ENCODE data around the gene AFF3. TPM values are rescaled to one million over a fixed set of nuclear protein-coding genes. Genes with fewer than 3 reads are reported as not detected.

Gene AFF3
- total and polyA plus RNA-seq, 2 of the 4 experiments (the other 2 are of a cell fraction): 12.9 to 14.3 TPM

DNA sequence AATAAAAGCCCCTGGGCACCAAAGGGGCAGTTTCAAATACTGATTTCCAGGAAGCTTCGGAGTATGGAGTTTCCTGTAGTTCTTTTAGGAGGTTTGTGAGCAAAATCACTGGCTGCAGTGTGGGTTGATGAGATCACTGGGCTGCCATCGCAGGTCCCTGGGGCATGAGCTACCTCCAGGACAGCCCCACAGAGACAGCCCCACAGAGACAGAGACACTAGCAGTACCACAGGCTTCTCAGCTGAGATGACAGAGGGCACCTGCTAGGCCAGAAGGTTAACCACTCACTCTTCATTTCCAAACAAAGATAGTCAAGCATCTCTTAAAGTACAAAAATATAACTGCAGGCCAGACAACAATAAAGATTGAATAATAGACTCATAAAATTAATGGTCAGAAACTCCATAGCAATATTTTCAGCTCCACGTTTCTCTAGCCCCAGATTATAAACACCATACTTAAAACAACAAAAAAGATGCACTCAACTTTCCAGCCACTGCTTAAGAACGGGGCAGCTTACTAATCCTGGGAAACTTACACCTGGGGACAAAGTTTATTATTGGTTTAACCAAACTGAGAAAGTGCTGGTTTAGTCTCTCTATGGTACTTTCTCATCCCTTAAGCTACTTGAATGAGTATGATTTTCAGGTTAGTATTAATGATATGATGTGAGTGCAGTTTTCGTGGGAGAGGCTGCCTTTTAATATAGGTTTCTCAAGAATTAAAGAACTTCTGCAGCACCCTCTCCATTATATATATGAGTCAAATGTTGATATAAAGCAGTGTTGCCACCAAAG lies 11.6 kb downstream of the AFF3 start (continued):
- TF ChIP-seq MAZ (IDR thresholded peaks at IDR 0.05; ENCODE audit: borderline replicate concordance, low read depth, low read length): no peak

DNA sequence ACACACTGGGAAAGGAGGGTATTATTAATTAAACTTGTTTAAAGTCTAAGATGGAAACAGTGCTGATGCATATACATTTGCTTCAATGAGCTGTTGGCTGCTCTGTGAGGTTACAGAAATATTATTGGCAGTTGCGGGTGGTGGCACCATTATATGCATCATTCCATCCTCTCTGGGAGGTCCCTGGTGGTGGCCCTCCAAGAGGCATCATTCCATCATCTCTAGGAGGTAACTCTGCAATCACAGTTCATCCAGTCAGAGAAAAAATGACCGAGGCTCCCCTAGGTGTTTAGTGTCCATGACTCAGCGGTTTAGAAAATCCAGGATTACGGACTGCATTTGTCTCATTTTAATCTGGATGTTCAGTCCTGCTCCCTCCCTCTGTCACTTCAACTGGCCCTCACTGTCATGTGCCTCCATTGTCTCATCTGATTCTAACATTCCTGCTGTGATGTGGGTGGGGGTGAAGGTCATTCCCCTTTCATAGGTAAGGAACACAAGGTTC lies 15.4 kb downstream of the AFF3 start:
- no peak overlapping the region for H4K5ac ChIP-seq (ENCODE audit: low read depth, low read length)
- WGBS, 2 experiments (ENCODE audit: extremely low coverage in 2 of 2, insufficient read length in 1 of 2): 97% methylated on average over 3 of the region's 4 CpGs; no CpG with 5 or more reads in 1 of the 2 experiments
- H2BK120ac ChIP-seq (ENCODE audit: low read depth, low read length): no peak overlapping the region
- no peaks in the 10 kb centered on the region for H3K4me1 ChIP-seq (ENCODE audit: control insufficient read depth, insufficient read depth, low read length)
- no peaks in the 10 kb centered on the region for H3K79me1 ChIP-seq (ENCODE audit: low read depth in 1 of 2, low read length in 2 of 2)
- intact Hi-C loops (cut with micrococcal nuclease): loop anchor here (5.0 kb wide), 1 partner anchor 45 kb away; no protein-coding TSS in a partner anchor
- TF ChIP-seq FOS (IDR thresholded peaks at IDR 0.05; ENCODE audit: low read depth, low read length): no peak
- no peak for TF ChIP-seq CHD1 (IDR thresholded peaks at IDR 0.05; ENCODE audit: low read depth, low read length)
- TF ChIP-seq NFE2L2 (IDR thresholded peaks at IDR 0.05; ENCODE audit: low read depth, low read length): peak; percentile 83
- no peak for TF ChIP-seq BHLHE40 (IDR thresholded peaks at IDR 0.05; ENCODE audit: low read depth, low read length)
- no peak for TF ChIP-seq SMC3 (IDR thresholded peaks at IDR 0.05; ENCODE audit: low read depth, low read length)
- H3K4ac ChIP-seq (ENCODE audit: low read depth, low read length): no peak overlapping the region
- no peaks in the 10 kb centered on the region for H4K20me1 ChIP-seq (ENCODE audit: insufficient read depth, low read length)
- no peak overlapping the region for H3K4me2 ChIP-seq (ENCODE audit: low read depth, low read length)
- ChIA-PET POLR2A (ENCODE audit: unreplicated experiment) (no interaction called here), CTCF (no interaction called here)
- no peak overlapping the region for H3K4me3 ChIP-seq (ENCODE audit: insufficient read depth, low read depth, low read length)
- no peak overlapping the region for H2AFZ ChIP-seq (replicated peaks; ENCODE audit: low read length, poor library complexity)
- no peak overlapping the region for H2BK15ac ChIP-seq (ENCODE audit: low read depth, low read length)
- H4K8ac ChIP-seq (ENCODE audit: low read depth in 2 of 2, low read length in 2 of 2): no peak overlapping the region
- H3K36me3 ChIP-seq (ENCODE audit: control insufficient read depth, insufficient read depth, low read length): no peaks in the 10 kb centered on the region
- H3K9me3 ChIP-seq (ENCODE audit: control insufficient read depth, insufficient read depth, low read length): no peaks in the 10 kb centered on the region
- no peak overlapping the region for H2AK5ac ChIP-seq (ENCODE audit: low read depth, low read length)
- no peak for ATAC-seq (ENCODE audit: low read depth)
- H3K9me1 ChIP-seq (ENCODE audit: insufficient read depth, low read length): 0 out of 2 replicates have a peak, but pooled peaks cover 2% of the 10 kb centered on the region
- BruUV-seq (replicated peaks): no TSS peak
- H3K27ac ChIP-seq (ENCODE audit: insufficient read depth, low read length): no peak overlapping the region
- no peak overlapping the region for H3K18ac ChIP-seq (ENCODE audit: low read depth, low read length)
- H2BK5ac ChIP-seq (ENCODE audit: low read depth, low read length, poor library complexity, severe bottlenecking): no peak overlapping the region
- in situ Hi-C loops (cut with MboI; ENCODE audit: low sequenced_read_pairs): no loop called here
- no peak overlapping the region for H3K56ac ChIP-seq (ENCODE audit: extremely low read depth, insufficient read depth, low read length)
- H3K14ac ChIP-seq (replicated peaks; ENCODE audit: low read depth, low read length): no peak overlapping the region
- H3K9ac ChIP-seq (ENCODE audit: low read depth, low read length): no peak overlapping the region
- dilution Hi-C loops (cut with HindIII; ENCODE audit: low sequenced_read_pairs, unreplicated experiment): no loop called here
- H3K27me3 ChIP-seq (ENCODE audit: control insufficient read depth, insufficient read depth, low read length): no peaks in the 10 kb centered on the region
- H2AK9ac ChIP-seq (replicated peaks; ENCODE audit: low read depth, low read length, poor library complexity): no peak overlapping the region
- DNase-seq: no peak
- no peak overlapping the region for H3K23ac ChIP-seq (ENCODE audit: low read depth, low read length)
- H2BK20ac ChIP-seq (ENCODE audit: low read depth, low read length): no peak overlapping the region; the same call in 1 of the 2 replicates
- H4K91ac ChIP-seq (ENCODE audit: insufficient read depth, low read depth, low read length): no peak overlapping the region

All from IMR-90 (cell line).